A673 (cell line): ENCODE measurements around the gene ATG2B. TPM values are rescaled to one million over a fixed set of nuclear protein-coding genes. Genes with fewer than 3 reads are reported as not detected.

Experiments used
- BruUV-seq: library from RNA; stranded (reverse); fragments of 400-500 nt; replicated peaks from 2 replicates; lab custom pipeline; 2021; lab: Mats Ljungman, UMichigan
- CTCF ChIA-PET: fragments of 300-600 bp; sonication (Branson Sonifier 250); formaldehyde crosslinking; loops from one replicate; lab custom pipeline; 2022; ENCODE audit warnings: antibody characterized with exemption; lab: Charles Lee
- POLR2A ChIA-PET: fragments of 300-600 bp; sonication (Branson Sonifier 250); formaldehyde crosslinking; loops from one replicate; lab custom pipeline; 2022; ENCODE audit warnings: antibody characterized with exemption; ENCODE audit not compliant: low non-redundant PET; lab: Charles Lee
- DNase-seq: peaks from one replicate; pipeline ENCODE4 v3.0.0-alpha.2; 2015; ENCODE audit warnings: low spot score
- H3K27ac ChIP-seq: fragments of 200-600 bp; sonication (generic); 2 replicates; pipeline ENCODE4 v1.5.1; 2016; ENCODE audit warnings: mixed run types, low read depth, mild to moderate bottlenecking, mixed read lengths, antibody characterized with exemption, low read length; ENCODE audit not compliant: poor library complexity, severe bottlenecking
- H3K27me3 ChIP-seq: fragments of 200-600 bp; sonication (generic); replicated peaks from 2 replicates; pipeline ENCODE4 v1.6.1; 2017; ENCODE audit warnings: mixed run types, low read depth, mild to moderate bottlenecking, mixed read lengths, antibody characterized with exemption, low read length; ENCODE audit not compliant: insufficient read depth, poor library complexity
- H3K36me3 ChIP-seq: fragments of 200-600 bp; sonication (generic); 2 replicates; pipeline ENCODE4 v1.6.1; 2016; ENCODE audit warnings: mixed run types, mild to moderate bottlenecking, mixed read lengths, antibody characterized with exemption, low read length; ENCODE audit not compliant: insufficient read depth, poor library complexity, severe bottlenecking
- H3K4me1 ChIP-seq: fragments of 200-600 bp; sonication (generic); 2 replicates; pipeline ENCODE4 v1.6.1; 2017; ENCODE audit warnings: mixed run types, mild to moderate bottlenecking, mixed read lengths, antibody characterized with exemption, low read length; ENCODE audit not compliant: insufficient read depth, poor library complexity, severe bottlenecking
- H3K4me3 ChIP-seq: fragments of 200-600 bp; sonication (generic); 2 replicates; pipeline ENCODE4 v1.5.1; 2016; ENCODE audit warnings: low read depth, mixed run types, mild to moderate bottlenecking, mixed read lengths, low read length; ENCODE audit not compliant: poor library complexity, severe bottlenecking
- H3K9me3 ChIP-seq: fragments of 200-600 bp; sonication (generic); 2 replicates; pipeline ENCODE4 v1.6.1; 2016; ENCODE audit warnings: mixed run types, low read depth, mild to moderate bottlenecking, mixed read lengths, antibody characterized with exemption, low read length; ENCODE audit not compliant: poor library complexity, severe bottlenecking
- CTCF ChIP-seq: fragments of 300-800, 200-600 bp; sonication (generic); conservative IDR thresholded peaks from 2 replicates; pipeline ENCODE4 v1.5.1; 2017; ENCODE audit warnings: low read depth, mild to moderate bottlenecking, antibody characterized with exemption, low read length, moderate library complexity, mixed read lengths
- EZH2 ChIP-seq: fragments of 200-600 bp; sonication (generic); IDR thresholded peaks from 2 replicates; pipeline ENCODE4 v1.6.1; 2017; ENCODE audit warnings: borderline replicate concordance, low read depth, mild to moderate bottlenecking, mixed read lengths, antibody characterized with exemption, low read length; ENCODE audit not compliant: poor library complexity, severe bottlenecking
- intact Hi-C: fragments of 100-400 bp; cut with micrococcal nuclease; formaldehyde crosslinking; loops from one replicate; pipeline ENCODE4 v1.10.0; 2022; ENCODE audit not compliant: unreplicated experiment
- total RNA-seq: library from RNA; stranded (reverse); gene quantifications from 2 replicates; pipeline ENCODE4 v1.2.3, GENCODE V29; 2021

ATG2B gene
- total RNA-seq, 1 experiment from 2014 or later: 22.7 TPM

- Histone ChIP-seq H3K27me3 (no peaks in the 10 kb centered on the region), H3K27ac (no peak overlapping the region), H3K4me1 (no peaks in the 10 kb centered on the region), H3K36me3 (no peaks in the 10 kb centered on the region), H3K4me3 (no peak overlapping the region), H3K9me3 (no peaks in the 10 kb centered on the region)
- intact Hi-C loops: no loop called here
- DNase-seq: no peak
- no TSS peak for BruUV-seq
- TF ChIP-seq CTCF (no peak), EZH2 (no peak)
- POLR2A ChIA-PET: no interaction called here
- CTCF ChIA-PET: no interaction called here
Measured at GRCh38 chr14:96345669-96346068, 17.5 kb downstream of the ATG2B start.

- Histone ChIP-seq H3K27ac (no peak overlapping the region), H3K4me3 (no peak overlapping the region), H3K9me3 (no peaks in the 10 kb centered on the region), H3K4me1 (no peaks in the 10 kb centered on the region), H3K27me3 (no peaks in the 10 kb centered on the region), H3K36me3 (peaks cover 4% of the 10 kb centered on the region)
- ChIA-PET POLR2A (no interaction called here), CTCF (no interaction called here)
- DNase-seq: no peak
- BruUV-seq: no TSS peak
- no peak for TF ChIP-seq EZH2
- TF ChIP-seq CTCF: no peak
- intact Hi-C loops: no loop called here
Measured at GRCh38 chr14:96341323-96341722, 21.8 kb downstream of the ATG2B start.

GRCh38 chr14:96338551-96338950, 24.6 kb downstream of the ATG2B start:
- H3K27me3 ChIP-seq: no peaks in the 10 kb centered on the region
- H3K36me3 ChIP-seq: peaks cover 4% of the 10 kb centered on the region
- POLR2A ChIA-PET: no interaction called here

More at GRCh38 chr14:96338551-96338950, 24.6 kb downstream of the ATG2B start:
- Histone ChIP-seq H3K27ac (no peak overlapping the region), H3K4me3 (no peak overlapping the region), H3K4me1 (no peaks in the 10 kb centered on the region), H3K9me3 (no peaks in the 10 kb centered on the region)
- no TSS peak for BruUV-seq
- DNase-seq: no peak
- intact Hi-C loops: no loop called here
- CTCF ChIA-PET: no interaction called here
- TF ChIP-seq EZH2 (no peak), CTCF (no peak)
